Activated CD4-positive, alpha-beta memory T cell treated with anti-CD3 and anti-CD28 coated beads, Interleukin-2, amount 10 ng/mL, durations not matched to agents 7 days and 5 days (primary cell): ENCODE results near the gene SAA2. TPM values are rescaled to one million over a fixed set of nuclear protein-coding genes. Genes with fewer than 3 reads are reported as not detected.
A peak's percentile ranks its signal among the peaks of the same experiment; 100 is the strongest.
"Not testable (repeated sequence)": the region's sequence is repeated elsewhere in the genome, so short reads cannot be mapped to it uniquely, and the experiment has no call there.

Experiments used
- CTCF ChIA-PET: fragments of 350-600 bp; sonication (Branson Sonifier 250); formaldehyde crosslinking; loops from one replicate; lab custom pipeline; 2021; ENCODE audit warnings: antibody characterized with exemption, inconsistent platforms; lab: Charles Lee
- POLR2A ChIA-PET: fragments of 350-600 bp; sonication (Branson Sonifier 250); formaldehyde crosslinking; loops from one replicate; lab custom pipeline; 2021; ENCODE audit warnings: antibody characterized with exemption; lab: Charles Lee
- DNase-seq: peaks from one replicate; pipeline ENCODE4 v3.0.0-alpha.2; 2020
- H3K27ac Mint-ChIP-seq: one replicate; pipeline ENCODE4 v1.8.0; 2021; ENCODE audit warnings: mild to moderate bottlenecking, mixed read lengths
- H3K27me3 Mint-ChIP-seq: one replicate; pipeline ENCODE4 v1.8.0; 2021; ENCODE audit warnings: mixed read lengths
- H3K36me3 Mint-ChIP-seq: one replicate; pipeline ENCODE4 v1.8.0; 2021; ENCODE audit warnings: low read depth, mixed read lengths
- H3K4me1 Mint-ChIP-seq: one replicate; pipeline ENCODE4 v1.8.0; 2021; ENCODE audit warnings: mixed read lengths
- H3K4me3 Mint-ChIP-seq: one replicate; pipeline ENCODE4 v1.8.0; 2021; ENCODE audit warnings: mild to moderate bottlenecking, mixed read lengths
- H3K9me3 Mint-ChIP-seq: one replicate; pipeline ENCODE4 v1.8.0; 2021; ENCODE audit warnings: mixed read lengths
- total RNA-seq, 2 experiments: library from RNA; stranded (reverse); gene quantifications; one replicate each; pipeline ENCODE4 v1.2.3, GENCODE V29; 2021

SAA2 gene
- total RNA-seq, 2 experiments from 2014 or later, result 0.28 TPM; not detected in 1

- Mint-ChIP-seq H3K36me3 (no peaks in the 10 kb centered on the region), H3K27ac (no peak within 1 kb of the TSS), H3K4me1 (peaks cover 28% of the 10 kb centered on the region), H3K4me3 (no peak within 1 kb of the TSS), H3K9me3 (no peaks in the 10 kb centered on the region), H3K27me3 (no peaks in the 10 kb centered on the region)
- no peak for DNase-seq
- ChIA-PET CTCF (no interaction called here), POLR2A (interaction anchor here (1.1 kb wide), 1 partner anchor 368 kb away, joined by 3 read pairs; the partner anchor contains the start of gene SPTY2D1)
These were observed 17.5 kb upstream of the SAA2 start, which contains the start of gene SAA1 for GRCh38 chr11:18265949-18266348. TSS of gene SAA1 (plus strand) at chr11:18266264. CDS start at chr11:18266888, 624 bp downstream.

- H3K9me3 Mint-ChIP-seq, result no peaks in the 10 kb centered on the region
- DNase-seq, result no peak
- ChIA-PET POLR2A (interaction anchor here (1.1 kb wide), 1 partner anchor 369 kb away, joined by 3 read pairs; the partner anchor contains the start of gene SPTY2D1), CTCF (interaction anchor here (0.7 kb wide), 1 partner anchor 12 kb away, joined by 3 read pairs; no protein-coding TSS in a partner anchor)
- H3K27ac Mint-ChIP-seq, result no peak overlapping the region
- no peaks in the 10 kb centered on the region for H3K36me3 Mint-ChIP-seq
- no peaks in the 10 kb centered on the region for H3K27me3 Mint-ChIP-seq
- H3K4me3 Mint-ChIP-seq, result no peak overlapping the region
- H3K4me1 Mint-ChIP-seq, result peaks cover 28% of the 10 kb centered on the region
These were observed 16.4 kb upstream of the SAA2 start for GRCh38 chr11:18264677-18265555.

- Mint-ChIP-seq H3K9me3 (no peaks in the 10 kb centered on the region), H3K4me3 (no peak overlapping the region)
These were observed 15.6 kb upstream of the SAA2 start for GRCh38 chr11:18264035-18264434.

GRCh38 chr11:18262681-18263350 lies 14.3 kb upstream of the SAA2 start:
- H3K36me3 Mint-ChIP-seq, H3K4me3 Mint-ChIP-seq, H3K27me3 Mint-ChIP-seq, DNase-seq, H3K27ac Mint-ChIP-seq, CTCF ChIA-PET, POLR2A ChIA-PET, H3K9me3 Mint-ChIP-seq: not testable (repeated sequence)
- peaks cover 22% of the 10 kb centered on the region for H3K4me1 Mint-ChIP-seq

More at GRCh38 chr11:18264035-18264434, 15.6 kb upstream of the SAA2 start:
- Mint-ChIP-seq H3K36me3 (no peaks in the 10 kb centered on the region), H3K4me1 (peaks cover 28% of the 10 kb centered on the region), H3K27ac (no peak overlapping the region), H3K27me3 (peaks cover 5% of the 10 kb centered on the region)
- ChIA-PET CTCF (interaction anchor here (0.7 kb wide), 1 partner anchor 13 kb away, joined by 3 read pairs; no protein-coding TSS in a partner anchor), POLR2A (no interaction called here)
- no peak for DNase-seq

- H3K27me3 Mint-ChIP-seq, result peaks cover 8% of the 10 kb centered on the region
- no peak overlapping the region for H3K4me3 Mint-ChIP-seq
- CTCF ChIA-PET, result no interaction called here
- H3K36me3 Mint-ChIP-seq, result no peaks in the 10 kb centered on the region
- H3K27ac Mint-ChIP-seq, result no peak overlapping the region
- H3K9me3 Mint-ChIP-seq, result no peaks in the 10 kb centered on the region
- POLR2A ChIA-PET, result no interaction called here
- DNase-seq, result no peak
- peaks cover 19% of the 10 kb centered on the region for H3K4me1 Mint-ChIP-seq
These were observed 13.3 kb upstream of the SAA2 start for GRCh38 chr11:18261721-18262120.

GRCh38 chr11:18259259-18259658 lies 10.8 kb upstream of the SAA2 start:
- Mint-ChIP-seq H3K4me1 (peaks cover 9% of the 10 kb centered on the region), H3K36me3 (no peaks in the 10 kb centered on the region), H3K27ac (no peak overlapping the region), H3K4me3 (no peak overlapping the region), H3K9me3 (no peaks in the 10 kb centered on the region), H3K27me3 (peaks cover 11% of the 10 kb centered on the region)
- POLR2A ChIA-PET, result no interaction called here
- no peak for DNase-seq
- CTCF ChIA-PET, result no interaction called here

GRCh38 chr11:18254781-18255361 lies 6.4 kb upstream of the SAA2 start:
- no peak for DNase-seq
- Mint-ChIP-seq H3K27me3 (peaks cover 11% of the 10 kb centered on the region), H3K27ac (no peak overlapping the region), H3K36me3 (no peaks in the 10 kb centered on the region), H3K4me1 (peaks cover 8% of the 10 kb centered on the region), H3K9me3 (no peaks in the 10 kb centered on the region), H3K4me3 (no peak overlapping the region)
- CTCF ChIA-PET, result interaction anchor here (1.8 kb wide), 1 partner anchor 11 kb away, joined by 4 read pairs; no protein-coding TSS in a partner anchor
- POLR2A ChIA-PET, result no interaction called here

- H3K27ac Mint-ChIP-seq, result no peak overlapping the region
These were observed 5.4 kb upstream of the SAA2 start for GRCh38 chr11:18253778-18254338.

GRCh38 chr11:18253233-18253632 lies 4.8 kb upstream of the SAA2 start:
- ChIA-PET POLR2A (interaction anchor here (0.7 to 1.5 kb wide), 3 partner anchors 9 to 980 kb away, joined by 3 to 4 read pairs (median 3); partner anchors contain the start of gene HPS5), CTCF (interaction anchor here (0.7 to 1.1 kb wide), 3 partner anchors 9 to 331 kb away, joined by 3 to 5 read pairs (median 4); no protein-coding TSS in a partner anchor)
- no peaks in the 10 kb centered on the region for H3K9me3 Mint-ChIP-seq
- peaks cover 11% of the 10 kb centered on the region for H3K4me1 Mint-ChIP-seq
- H3K4me3 Mint-ChIP-seq, result no peak overlapping the region
- peaks cover 4% of the 10 kb centered on the region for H3K27me3 Mint-ChIP-seq
- no peaks in the 10 kb centered on the region for H3K36me3 Mint-ChIP-seq
- DNase-seq, result no peak
- no peak overlapping the region for H3K27ac Mint-ChIP-seq

More at GRCh38 chr11:18253778-18254338, 5.4 kb upstream of the SAA2 start:
- Mint-ChIP-seq H3K9me3 (no peaks in the 10 kb centered on the region), H3K4me1 (peaks cover 8% of the 10 kb centered on the region), H3K4me3 (no peak overlapping the region), H3K36me3 (no peaks in the 10 kb centered on the region), H3K27me3 (peaks cover 5% of the 10 kb centered on the region)
- POLR2A ChIA-PET, result interaction anchor here (1.5 kb wide), 1 partner anchor 68 kb away, joined by 4 read pairs; the partner anchor contains the start of gene HPS5
- no peak for DNase-seq
- CTCF ChIA-PET, result no interaction called here

- ChIA-PET POLR2A (interaction anchor here (0.6 to 4.7 kb wide), 3 partner anchors 9 to 149 kb away, joined by 3 to 59 read pairs (median 31); partner anchors contain the start of genes GTF2H1, HPS5 and LDHA), CTCF (interaction anchor here (1.2 kb wide), 2 partner anchors 74 to 141 kb away, joined by 3 to 4 read pairs; partner anchors contain the start of gene SAAL1)
- Mint-ChIP-seq H3K4me3 (peak overlapping the region; percentile 71), H3K4me1 (peaks cover 35% of the 10 kb centered on the region), H3K27ac (peak overlapping the region; percentile 86)
- H3K9me3 Mint-ChIP-seq, H3K36me3 Mint-ChIP-seq, H3K27me3 Mint-ChIP-seq, DNase-seq: not testable (repeated sequence)
These were observed 1.3 kb downstream of the SAA2 start for GRCh38 chr11:18247191-18247581.

GRCh38 chr11:18246379-18247190 lies 1.9 kb downstream of the SAA2 start:
- Mint-ChIP-seq H3K4me3 (peak overlapping the region; percentile 71), H3K27ac (peak overlapping the region; percentile 86), H3K4me1 (peaks cover 35% of the 10 kb centered on the region)
- ChIA-PET POLR2A (interaction anchor here (0.6 to 4.7 kb wide), 4 partner anchors 10 to 149 kb away, joined by 3 to 59 read pairs (median 17); partner anchors contain the start of genes GTF2H1, HPS5 and LDHA), CTCF (interaction anchor here (1.2 kb wide), 2 partner anchors 75 to 141 kb away, joined by 3 to 4 read pairs; partner anchors contain the start of gene SAAL1)
- DNase-seq, result peak; percentile 49
- H3K36me3 Mint-ChIP-seq, H3K27me3 Mint-ChIP-seq, H3K9me3 Mint-ChIP-seq: not testable (repeated sequence)
